OCI-LY1 (cell line): ENCODE results near the gene DOCK2.
A peak's percentile ranks its signal among the peaks of the same experiment; 100 is the strongest.

Source experiments
- H2AFZ ChIP-seq: fragments of 200-600 bp; sonication (generic), shearing (Covaris generic); 2 replicates; pipeline ENCODE4 v1.6.0; 2014; ENCODE audit warnings: antibody characterized with exemption, mild to moderate bottlenecking, low read length
- H3F3A ChIP-seq: fragments of 200-600 bp; sonication (generic), shearing (Covaris generic); 2 replicates; pipeline ENCODE4 v1.6.0; 2014; ENCODE audit warnings: mild to moderate bottlenecking, antibody characterized with exemption, low read length, moderate library complexity; ENCODE audit not compliant: insufficient read depth
- H3K27ac ChIP-seq: fragments of 200-600 bp; sonication (generic); 2 replicates; pipeline ENCODE4 v1.5.1; 2014; ENCODE audit warnings: low read length, mixed run types, mild to moderate bottlenecking, low read depth; ENCODE audit not compliant: poor library complexity, severe bottlenecking
- H3K27me3 ChIP-seq: fragments of 200-600 bp; sonication (generic); 2 replicates; pipeline ENCODE4 v1.6.0; 2014; ENCODE audit warnings: antibody characterized with exemption, mild to moderate bottlenecking, low read length, moderate library complexity; ENCODE audit not compliant: insufficient read depth
- H3K36me3 ChIP-seq: fragments of 200-600 bp; sonication (generic); 2 replicates; pipeline ENCODE4 v1.6.1; 2014; ENCODE audit warnings: mild to moderate bottlenecking, antibody characterized with exemption, low read length, moderate library complexity, mixed read lengths; ENCODE audit not compliant: insufficient read depth
- H3K4me1 ChIP-seq: fragments of 200-600 bp; sonication (generic); 2 replicates; pipeline ENCODE4 v1.5.1; 2014; ENCODE audit warnings: mild to moderate bottlenecking, low read length, moderate library complexity; ENCODE audit not compliant: insufficient read depth, severe bottlenecking
- H3K4me2 ChIP-seq: fragments of 200-600 bp; sonication (generic), shearing (Covaris generic); 2 replicates; pipeline ENCODE4 v1.6.1; 2014; ENCODE audit warnings: low read length
- H3K4me3 ChIP-seq: fragments of 200-600 bp; sonication (generic); 2 replicates; pipeline ENCODE4 v1.5.1; 2014; ENCODE audit warnings: low read length, low read depth, mild to moderate bottlenecking, mixed read lengths; ENCODE audit not compliant: poor library complexity, severe bottlenecking
- H3K79me2 ChIP-seq: fragments of 200-600 bp; shearing (Covaris generic); 2 replicates; pipeline ENCODE4 v1.6.1; 2016; ENCODE audit warnings: mixed run types, low read length, mixed read lengths; ENCODE audit not compliant: insufficient read depth
- H3K9ac ChIP-seq: fragments of 200-600 bp; sonication (generic), shearing (Covaris generic); 2 replicates; pipeline ENCODE4 v1.6.1; 2014; ENCODE audit warnings: mild to moderate bottlenecking, low read length, mixed read lengths
- H3K9me2 ChIP-seq: fragments of 200-600 bp; sonication (generic), shearing (Covaris generic); 2 replicates; pipeline ENCODE4 v1.6.1; 2014; ENCODE audit warnings: low read depth, mild to moderate bottlenecking, low read length, mixed read lengths
- H3K9me3 ChIP-seq: fragments of 200-600 bp; shearing (Covaris generic); 2 replicates; pipeline ENCODE4 v1.6.1; 2014; ENCODE audit warnings: low read length, mixed read lengths
- H4K20me1 ChIP-seq: fragments of 200-600 bp; sonication (generic), shearing (Covaris generic); 2 replicates; pipeline ENCODE4 v1.6.0; 2016; ENCODE audit warnings: mild to moderate bottlenecking, low read length; ENCODE audit not compliant: insufficient read depth
- CTCF ChIP-seq: fragments of 200-600 bp; sonication (generic), shearing (Covaris generic); IDR thresholded peaks from 2 replicates; pipeline ENCODE4 v1.5.1; 2017; ENCODE audit warnings: mild to moderate bottlenecking, antibody characterized with exemption, low read length, moderate library complexity, mixed read lengths
- EZH2 ChIP-seq: fragments of 200-600 bp; sonication (generic), shearing (Covaris generic); IDR thresholded peaks from 2 replicates; pipeline ENCODE4 v1.8.0; 2017; ENCODE audit warnings: borderline replicate concordance, mixed run types, mild to moderate bottlenecking, antibody characterized with exemption, low read length, moderate library complexity, mixed read lengths

DOCK2 gene

GRCh38 chr5:169717288-169717687 is 80.2 kb downstream of the DOCK2 start:
- H3K9ac ChIP-seq: no peak overlapping the region
- TF ChIP-seq CTCF: no peak
- TF ChIP-seq EZH2: no peak
- 0 out of 2 replicates have a peak, but pooled peaks cover 3% of the 10 kb centered on the region for H3K79me2 ChIP-seq
- H3K27ac ChIP-seq: no peak overlapping the region
- H3K4me1 ChIP-seq: no peaks in the 10 kb centered on the region
- H3F3A ChIP-seq: no peaks in the 10 kb centered on the region
- H3K9me2 ChIP-seq: no peaks in the 10 kb centered on the region
- H3K36me3 ChIP-seq: peaks cover 99% of the 10 kb centered on the region
- H2AFZ ChIP-seq: no peak overlapping the region
- H4K20me1 ChIP-seq: no peaks in the 10 kb centered on the region
- no peak overlapping the region for H3K4me2 ChIP-seq
- no peak overlapping the region for H3K4me3 ChIP-seq
- no peaks in the 10 kb centered on the region for H3K9me3 ChIP-seq
- H3K27me3 ChIP-seq: no peaks in the 10 kb centered on the region

- H3K4me2 ChIP-seq: no peak overlapping the region
- H3K27me3 ChIP-seq: no peaks in the 10 kb centered on the region
- H3F3A ChIP-seq: no peaks in the 10 kb centered on the region
- no peak overlapping the region for H3K4me3 ChIP-seq
- no peaks in the 10 kb centered on the region for H3K4me1 ChIP-seq
- H3K9ac ChIP-seq: no peak overlapping the region
- H4K20me1 ChIP-seq: no peaks in the 10 kb centered on the region
- TF ChIP-seq EZH2 (no peak), CTCF (no peak)
- no peaks in the 10 kb centered on the region for H3K9me2 ChIP-seq
- H3K36me3 ChIP-seq: peaks cover 99% of the 10 kb centered on the region
- H3K79me2 ChIP-seq: 0 out of 2 replicates have a peak, but pooled peaks cover 3% of the 10 kb centered on the region
- H2AFZ ChIP-seq: no peak overlapping the region
- no peak overlapping the region for H3K27ac ChIP-seq
- H3K9me3 ChIP-seq: no peaks in the 10 kb centered on the region
These were observed 82.6 kb downstream of the DOCK2 start for GRCh38 chr5:169719360-169720314.

- Histone ChIP-seq H3K36me3 (peaks cover 91% of the 10 kb centered on the region), H3K4me3 (no peak overlapping the region)
These were observed 84.7 kb downstream of the DOCK2 start for GRCh38 chr5:169721771-169722170.

More at GRCh38 chr5:169721771-169722170, 84.7 kb downstream of the DOCK2 start:
- Histone ChIP-seq H3K79me2 (0 out of 2 replicates have a peak, but pooled peaks cover 3% of the 10 kb centered on the region), H3K4me2 (no peak overlapping the region), H4K20me1 (no peaks in the 10 kb centered on the region), H3K9me2 (no peaks in the 10 kb centered on the region), H3K27me3 (no peaks in the 10 kb centered on the region), H3K9ac (no peak overlapping the region), H3F3A (no peaks in the 10 kb centered on the region), H3K4me1 (no peaks in the 10 kb centered on the region), H3K9me3 (no peaks in the 10 kb centered on the region), H2AFZ (no peak overlapping the region), H3K27ac (no peak overlapping the region)
- TF ChIP-seq CTCF (peak; percentile 25; the same call in 1 of the 2 replicates), EZH2 (no peak)
